ENCODE data around the gene GLCE.

DNA sequence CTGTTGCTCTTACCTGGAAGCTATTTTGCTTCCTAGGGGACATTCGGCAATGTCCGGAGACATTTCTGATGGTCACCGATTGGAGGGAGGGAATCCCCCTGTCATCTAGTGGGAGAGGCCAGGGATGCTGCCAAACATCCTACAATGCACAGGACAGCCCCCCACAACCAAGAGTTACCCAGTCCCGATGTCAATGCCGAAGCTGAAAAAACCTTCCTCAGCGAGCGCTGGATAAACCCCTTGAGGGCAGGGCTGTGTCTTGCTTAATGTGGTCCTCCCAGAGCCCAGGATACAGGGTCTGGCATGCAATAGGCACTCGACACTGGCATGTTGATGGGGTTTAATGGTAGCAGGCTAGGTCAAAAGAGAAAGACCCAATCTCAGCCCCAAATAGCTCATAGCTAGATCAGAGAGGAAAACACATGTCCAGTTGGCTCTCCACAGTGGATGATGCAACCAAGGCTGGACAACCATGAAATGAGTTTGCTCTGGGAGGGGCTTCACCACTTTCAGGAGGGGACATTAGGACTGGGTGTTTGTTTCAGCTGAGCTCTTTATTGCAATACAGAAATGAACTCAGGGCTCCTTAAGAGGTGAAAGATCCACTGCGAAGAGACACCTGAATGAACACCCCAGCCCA, 121.8 kb downstream of the GLCE start:
- TF ChIP-seq ZC3H10 (CRISPR knock-in tag; IDR thresholded peaks at IDR 0.05) (no peak), ZNF565 (CRISPR knock-in tag; conservative IDR thresholded peaks at IDR 0.05; ENCODE audit: low read depth) (no peak), RARB (CRISPR knock-in tag; IDR thresholded peaks at IDR 0.05) (no peak)
- TF ChIP-seq, protein P1, sequence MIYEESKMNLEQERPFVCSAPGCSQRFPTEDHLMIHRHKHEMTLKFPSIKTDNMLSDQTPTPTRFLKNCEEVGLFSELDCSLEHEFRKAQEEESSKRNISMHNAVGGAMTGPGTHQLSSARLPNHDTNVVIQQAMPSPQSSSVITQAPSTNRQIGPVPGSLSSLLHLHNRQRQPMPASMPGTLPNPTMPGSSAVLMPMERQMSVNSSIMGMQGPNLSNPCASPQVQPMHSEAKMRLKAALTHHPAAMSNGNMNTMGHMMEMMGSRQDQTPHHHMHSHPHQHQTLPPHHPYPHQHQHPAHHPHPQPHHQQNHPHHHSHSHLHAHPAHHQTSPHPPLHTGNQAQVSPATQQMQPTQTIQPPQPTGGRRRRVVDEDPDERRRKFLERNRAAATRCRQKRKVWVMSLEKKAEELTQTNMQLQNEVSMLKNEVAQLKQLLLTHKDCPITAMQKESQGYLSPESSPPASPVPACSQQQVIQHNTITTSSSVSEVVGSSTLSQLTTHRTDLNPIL (CRISPR knock-in tag; IDR thresholded peaks at IDR 0.05; ENCODE audit: low read depth), result no peak
- TF ChIP-seq, protein P2, sequence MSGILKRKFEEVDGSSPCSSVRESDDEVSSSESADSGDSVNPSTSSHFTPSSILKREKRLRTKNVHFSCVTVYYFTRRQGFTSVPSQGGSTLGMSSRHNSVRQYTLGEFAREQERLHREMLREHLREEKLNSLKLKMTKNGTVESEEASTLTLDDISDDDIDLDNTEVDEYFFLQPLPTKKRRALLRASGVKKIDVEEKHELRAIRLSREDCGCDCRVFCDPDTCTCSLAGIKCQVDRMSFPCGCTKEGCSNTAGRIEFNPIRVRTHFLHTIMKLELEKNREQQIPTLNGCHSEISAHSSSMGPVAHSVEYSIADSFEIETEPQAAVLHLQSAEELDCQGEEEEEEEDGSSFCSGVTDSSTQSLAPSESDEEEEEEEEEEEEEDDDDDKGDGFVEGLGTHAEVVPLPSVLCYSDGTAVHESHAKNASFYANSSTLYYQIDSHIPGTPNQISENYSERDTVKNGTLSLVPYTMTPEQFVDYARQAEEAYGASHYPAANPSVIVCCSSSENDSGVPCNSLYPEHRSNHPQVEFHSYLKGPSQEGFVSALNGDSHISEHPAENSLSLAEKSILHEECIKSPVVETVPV (CRISPR knock-in tag; IDR thresholded peaks at IDR 0.05), result no peak

All from SK-N-SH treated with all-trans-retinoic acid at 6 μM for 48 hours (cell line).